ENCODE measurements around the gene LAMC1. TPM values are rescaled to one million over a fixed set of nuclear protein-coding genes. Genes with fewer than 3 reads are reported as not detected.

The LAMC1 gene
- total RNA-seq, 1 donor from 2014 or later = 0.39 TPM

DNA sequence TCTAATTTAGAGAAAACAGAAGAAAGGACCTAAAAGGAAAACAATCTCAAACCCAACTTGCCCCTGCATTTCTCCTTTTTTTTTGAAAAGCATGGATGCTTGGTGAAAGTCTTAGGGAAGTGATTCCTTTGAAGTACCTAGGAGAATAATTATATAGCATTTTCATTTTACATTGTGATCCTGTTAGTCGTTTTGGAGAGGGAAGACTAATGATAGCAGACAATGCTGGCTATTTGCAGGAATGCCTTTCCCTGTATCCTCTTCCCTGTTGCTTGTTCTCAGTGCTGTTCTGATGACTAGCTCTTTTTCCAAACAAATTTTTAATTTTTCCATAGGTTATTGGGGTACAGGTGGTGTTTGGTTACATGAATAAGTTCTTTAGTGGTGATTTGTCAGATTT is 53.9 kb downstream of the LAMC1 start:
- Mint-ChIP-seq H3K4me1 (ENCODE audit: low read depth) (no peaks in the 10 kb centered on the region), H3K9me3 (no peaks in the 10 kb centered on the region), H3K4me3 (ENCODE audit: low read depth) (no peak overlapping the region), H3K27ac (no peak overlapping the region), H3K27me3 (ENCODE audit: low read depth) (peaks cover 5% of the 10 kb centered on the region), H3K36me3 (ENCODE audit: low read depth) (no peaks in the 10 kb centered on the region)
- intact Hi-C loops (cut with micrococcal nuclease) = no loop called here
- DNase-seq (ENCODE audit: low spot score) = no peak

DNA sequence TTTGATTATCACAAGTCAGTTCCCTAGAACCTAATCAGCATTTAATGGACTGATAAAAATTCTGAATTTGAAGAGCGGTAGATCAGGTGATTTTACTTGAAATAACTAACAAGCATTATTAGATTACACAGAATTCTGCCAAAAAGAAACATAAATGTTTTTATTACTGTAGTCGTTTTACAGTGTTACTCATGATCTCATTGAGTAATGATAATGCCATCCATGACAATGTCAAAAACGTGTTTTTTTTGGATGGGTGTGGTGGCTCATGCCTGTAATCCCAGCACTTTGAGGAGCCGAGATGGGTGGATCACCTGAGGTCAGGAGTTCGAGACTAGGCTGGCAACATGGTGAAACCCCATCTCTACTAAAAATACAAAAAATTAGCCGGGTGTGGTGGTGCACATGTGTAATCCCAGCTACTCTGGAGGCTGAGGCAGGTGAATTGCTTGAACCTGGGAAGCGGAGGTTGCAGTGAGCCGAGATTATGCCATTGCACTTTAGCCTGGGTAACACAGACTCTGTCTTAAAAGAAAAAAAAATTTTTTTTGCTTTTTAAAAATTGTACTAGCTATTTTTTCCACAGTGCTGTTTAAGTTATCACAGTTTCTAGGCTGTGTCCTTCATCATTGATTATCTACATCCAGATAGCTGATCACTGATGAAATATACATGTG is 56.6 kb downstream of the LAMC1 start:
- Mint-ChIP-seq H3K9me3 (no peaks in the 10 kb centered on the region), H3K4me3 (ENCODE audit: low read depth) (no peak overlapping the region), H3K27ac (no peak overlapping the region), H3K36me3 (ENCODE audit: low read depth) (no peaks in the 10 kb centered on the region), H3K27me3 (ENCODE audit: low read depth) (peaks cover 5% of the 10 kb centered on the region), H3K4me1 (ENCODE audit: low read depth) (no peaks in the 10 kb centered on the region)
- DNase-seq (ENCODE audit: low spot score) = no peak
- intact Hi-C loops (cut with micrococcal nuclease) = no loop called here

DNA sequence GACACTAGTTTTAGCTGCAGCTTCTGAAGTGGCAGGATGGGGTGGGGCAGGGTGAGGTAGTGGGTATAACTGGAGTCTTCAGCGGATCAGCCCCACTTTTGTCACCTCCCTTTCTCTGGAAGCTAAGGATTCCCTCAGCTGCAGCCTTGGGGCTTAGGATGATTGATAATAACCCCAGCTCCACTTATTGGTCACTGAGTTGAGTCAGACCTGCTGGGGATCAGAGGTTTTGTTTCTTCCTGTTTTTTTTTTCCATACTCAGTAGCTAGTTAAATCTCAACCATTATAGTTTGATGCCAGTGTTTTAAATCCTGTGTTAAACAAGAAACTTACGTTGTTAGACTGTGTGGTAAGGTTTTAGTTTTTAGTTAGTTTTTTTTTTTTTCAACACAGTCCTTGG is 57.2 kb downstream of the LAMC1 start:
- no peaks in the 10 kb centered on the region for H3K36me3 Mint-ChIP-seq (ENCODE audit: low read depth)

DNA sequence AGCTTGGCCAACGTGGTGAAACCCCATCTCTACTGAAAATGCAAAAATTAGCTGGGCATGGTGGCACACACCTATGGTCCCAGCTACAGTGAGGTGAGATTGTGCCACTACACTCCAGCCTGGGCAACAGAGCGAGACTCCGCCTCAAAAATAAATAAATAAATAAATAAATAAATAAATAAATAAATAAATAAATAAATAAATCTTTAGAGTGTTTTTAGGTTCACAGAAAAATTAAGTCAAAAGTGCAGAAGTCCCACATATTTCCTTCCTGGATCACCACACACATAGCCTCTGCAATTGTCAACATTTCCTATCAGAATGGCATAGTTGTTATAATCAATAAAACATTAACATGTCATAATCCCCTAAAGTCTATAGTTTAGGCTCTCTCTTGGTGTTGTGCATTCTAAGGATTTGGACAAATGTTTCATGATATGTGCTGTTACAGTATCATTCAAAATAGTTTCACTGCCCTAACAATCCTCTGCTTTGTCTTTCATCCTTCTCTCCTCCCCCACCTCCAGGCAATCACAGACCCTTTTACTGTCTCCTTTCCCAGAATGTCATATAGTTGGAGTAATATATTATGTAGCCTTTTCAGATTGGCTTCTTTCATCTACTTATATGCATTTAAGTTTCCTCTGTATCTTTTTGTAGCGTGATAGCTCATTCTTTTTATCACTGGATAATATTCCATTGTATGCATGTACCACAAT is 58.3 kb downstream of the LAMC1 start:
- intact Hi-C loops (cut with micrococcal nuclease) = no loop called here
- H3K36me3 Mint-ChIP-seq (ENCODE audit: low read depth) = no peaks in the 10 kb centered on the region
- no peak for DNase-seq (ENCODE audit: low spot score)
- no peaks in the 10 kb centered on the region for H3K9me3 Mint-ChIP-seq
- peaks cover 2% of the 10 kb centered on the region for H3K27me3 Mint-ChIP-seq (ENCODE audit: low read depth)
- no peaks in the 10 kb centered on the region for H3K4me1 Mint-ChIP-seq (ENCODE audit: low read depth)
- no peak overlapping the region for H3K4me3 Mint-ChIP-seq (ENCODE audit: low read depth)
- H3K27ac Mint-ChIP-seq = no peak overlapping the region

More for the DNA sequence above, 57.2 kb downstream of the LAMC1 start:
- H3K4me1 Mint-ChIP-seq (ENCODE audit: low read depth) = no peaks in the 10 kb centered on the region
- peaks cover 5% of the 10 kb centered on the region for H3K27me3 Mint-ChIP-seq (ENCODE audit: low read depth)
- H3K27ac Mint-ChIP-seq = no peak overlapping the region
- intact Hi-C loops (cut with micrococcal nuclease) = no loop called here
- H3K9me3 Mint-ChIP-seq = no peaks in the 10 kb centered on the region
- no peak overlapping the region for H3K4me3 Mint-ChIP-seq (ENCODE audit: low read depth)
- no peak for DNase-seq (ENCODE audit: low spot score)

DNA sequence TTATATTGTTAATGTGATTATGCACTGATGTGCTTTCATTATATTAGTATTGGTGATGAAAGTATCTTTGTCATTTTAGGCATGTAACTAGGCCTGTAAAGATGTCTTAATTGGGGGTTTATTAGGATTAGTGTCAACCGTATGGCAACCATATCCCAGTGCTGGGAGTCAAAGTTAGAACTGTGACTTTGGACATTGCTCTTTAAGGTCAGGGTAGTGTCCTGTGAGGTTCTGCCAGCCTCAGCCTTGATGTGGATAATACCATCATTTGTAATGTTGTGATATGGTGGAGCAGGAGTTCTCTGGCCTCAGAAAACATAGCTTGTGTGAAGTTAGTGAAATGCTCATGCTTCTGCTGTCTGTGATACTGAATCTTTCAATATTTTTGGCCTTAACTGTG is 59.4 kb downstream of the LAMC1 start:
- DNase-seq (ENCODE audit: low spot score) = no peak
- Mint-ChIP-seq H3K27me3 (ENCODE audit: low read depth) (no peaks in the 10 kb centered on the region), H3K4me1 (ENCODE audit: low read depth) (no peaks in the 10 kb centered on the region), H3K36me3 (ENCODE audit: low read depth) (no peaks in the 10 kb centered on the region), H3K9me3 (no peaks in the 10 kb centered on the region), H3K27ac (no peak overlapping the region), H3K4me3 (ENCODE audit: low read depth) (no peak overlapping the region)
- intact Hi-C loops (cut with micrococcal nuclease) = no loop called here

DNA sequence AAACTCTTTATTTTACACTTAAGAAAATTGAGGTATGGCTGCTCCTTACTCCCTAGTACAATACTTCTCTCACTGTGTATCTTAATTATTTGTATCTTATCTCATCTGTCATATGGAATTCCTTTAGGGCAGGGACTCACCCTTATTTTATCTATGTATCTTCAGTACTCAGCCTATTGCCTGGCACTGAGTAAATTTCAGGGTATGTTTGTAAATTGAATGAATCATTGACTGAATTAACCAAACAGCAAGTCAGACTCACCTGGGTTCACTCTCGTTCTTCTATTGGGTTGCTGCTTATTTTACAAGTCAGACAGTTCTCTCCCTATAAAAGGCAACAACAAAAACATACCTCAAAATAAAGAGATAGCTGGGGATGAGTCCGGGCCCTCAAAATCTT is 63.8 kb downstream of the LAMC1 start:
- no peak for DNase-seq (ENCODE audit: low spot score)
- Mint-ChIP-seq H3K9me3 (no peaks in the 10 kb centered on the region), H3K36me3 (ENCODE audit: low read depth) (no peaks in the 10 kb centered on the region), H3K27ac (no peak overlapping the region), H3K27me3 (ENCODE audit: low read depth) (peaks cover 2% of the 10 kb centered on the region), H3K4me3 (ENCODE audit: low read depth) (no peak overlapping the region), H3K4me1 (ENCODE audit: low read depth) (no peaks in the 10 kb centered on the region)
- intact Hi-C loops (cut with micrococcal nuclease) = no loop called here

DNA sequence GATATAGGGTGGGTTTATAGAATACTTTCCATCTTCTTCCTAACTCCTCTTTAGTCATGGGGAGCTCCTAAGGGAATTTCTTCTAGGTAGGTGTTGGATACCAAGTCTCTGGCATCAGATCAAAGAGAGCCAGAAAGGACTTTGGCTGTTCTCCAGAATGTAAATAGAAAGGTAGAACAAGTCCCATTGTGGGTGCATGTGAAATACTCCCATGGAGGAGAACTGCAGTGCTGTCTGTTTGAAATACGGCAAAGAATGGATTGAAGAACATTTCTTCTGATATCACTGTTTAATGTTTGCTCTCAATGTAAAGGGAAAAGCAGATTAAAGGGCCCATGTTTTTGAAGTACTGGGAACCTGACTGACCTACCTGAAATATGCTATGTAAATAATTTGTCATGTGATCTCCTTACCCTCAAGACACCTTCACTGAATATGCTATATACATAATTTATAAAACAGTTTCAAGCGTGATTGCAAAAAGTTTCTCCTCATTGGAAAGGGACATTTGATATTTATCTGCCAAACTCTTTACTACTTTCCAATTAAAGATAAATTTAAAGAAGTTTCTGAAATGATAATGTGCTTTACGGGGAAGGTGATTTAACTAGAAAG is 65.9 kb downstream of the LAMC1 start:
- H3K36me3 Mint-ChIP-seq (ENCODE audit: low read depth) = no peaks in the 10 kb centered on the region
- H3K27ac Mint-ChIP-seq = no peak overlapping the region
- no peak for DNase-seq (ENCODE audit: low spot score)
- intact Hi-C loops (cut with micrococcal nuclease) = no loop called here
- peaks cover 9% of the 10 kb centered on the region for H3K27me3 Mint-ChIP-seq (ENCODE audit: low read depth)
- H3K9me3 Mint-ChIP-seq = no peaks in the 10 kb centered on the region
- no peak overlapping the region for H3K4me3 Mint-ChIP-seq (ENCODE audit: low read depth)
- H3K4me1 Mint-ChIP-seq (ENCODE audit: low read depth) = no peaks in the 10 kb centered on the region

DNA sequence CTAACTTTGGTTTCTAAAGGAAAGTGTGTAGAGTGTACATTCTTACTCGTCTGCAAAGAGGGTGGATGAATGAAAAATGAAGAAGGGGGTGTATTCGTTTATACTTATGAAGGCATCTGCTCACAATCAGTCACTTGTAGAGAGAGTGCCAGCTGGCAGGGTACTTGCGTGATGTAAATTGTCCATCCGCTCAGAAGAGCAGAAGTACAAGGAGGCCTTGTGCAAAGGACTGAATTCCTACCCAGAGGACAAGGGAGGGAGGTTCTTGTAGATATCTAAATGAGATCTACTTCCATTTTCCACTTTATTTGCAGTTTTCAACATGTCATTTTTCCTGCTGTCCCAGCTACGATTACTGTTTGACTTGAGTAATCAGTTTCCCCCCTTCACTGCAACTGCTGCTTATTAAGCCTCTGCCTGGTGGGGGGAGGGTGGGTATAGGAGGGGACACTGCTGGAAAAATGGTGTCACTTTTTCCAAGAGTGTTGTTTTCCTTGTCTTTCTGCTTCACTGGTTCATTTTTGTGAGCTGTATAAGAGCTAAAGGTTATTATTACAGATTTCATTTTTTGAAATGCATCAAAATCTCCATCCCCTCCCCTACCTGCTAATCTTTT is 67.3 kb downstream of the LAMC1 start:
- no peak overlapping the region for H3K27ac Mint-ChIP-seq
- DNase-seq (ENCODE audit: low spot score) = no peak
- H3K4me1 Mint-ChIP-seq (ENCODE audit: low read depth) = no peaks in the 10 kb centered on the region
- peaks cover 11% of the 10 kb centered on the region for H3K27me3 Mint-ChIP-seq (ENCODE audit: low read depth)
- H3K9me3 Mint-ChIP-seq = no peaks in the 10 kb centered on the region
- no peak overlapping the region for H3K4me3 Mint-ChIP-seq (ENCODE audit: low read depth)
- no peaks in the 10 kb centered on the region for H3K36me3 Mint-ChIP-seq (ENCODE audit: low read depth)
- intact Hi-C loops (cut with micrococcal nuclease) = no loop called here

DNA sequence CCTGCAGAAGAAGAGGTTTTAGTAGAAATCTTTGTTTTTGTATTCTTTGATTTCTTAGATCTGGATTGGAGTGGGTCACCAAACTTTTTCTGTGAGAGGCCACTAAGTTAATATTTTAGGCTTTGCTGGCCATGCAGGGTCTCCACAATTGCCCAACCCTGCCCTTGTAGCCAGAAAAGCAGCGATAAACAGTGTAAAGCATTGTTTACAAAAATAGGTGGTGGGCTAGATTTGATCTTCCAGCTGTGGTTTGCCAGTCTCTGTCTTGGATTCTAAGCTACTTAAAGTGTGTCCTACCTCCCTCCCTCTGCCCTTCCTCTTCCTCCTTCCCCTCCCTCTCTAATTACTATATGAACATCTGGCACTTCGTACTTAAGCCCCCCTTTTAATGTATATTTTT is 68.0 kb downstream of the LAMC1 start:
- H3K27me3 Mint-ChIP-seq (ENCODE audit: low read depth) = peaks cover 11% of the 10 kb centered on the region
- intact Hi-C loops (cut with micrococcal nuclease) = no loop called here
- DNase-seq (ENCODE audit: low spot score) = no peak
- no peaks in the 10 kb centered on the region for H3K36me3 Mint-ChIP-seq (ENCODE audit: low read depth)
- no peaks in the 10 kb centered on the region for H3K4me1 Mint-ChIP-seq (ENCODE audit: low read depth)
- no peak overlapping the region for H3K27ac Mint-ChIP-seq
- no peaks in the 10 kb centered on the region for H3K9me3 Mint-ChIP-seq
- H3K4me3 Mint-ChIP-seq (ENCODE audit: low read depth) = no peak overlapping the region

DNA sequence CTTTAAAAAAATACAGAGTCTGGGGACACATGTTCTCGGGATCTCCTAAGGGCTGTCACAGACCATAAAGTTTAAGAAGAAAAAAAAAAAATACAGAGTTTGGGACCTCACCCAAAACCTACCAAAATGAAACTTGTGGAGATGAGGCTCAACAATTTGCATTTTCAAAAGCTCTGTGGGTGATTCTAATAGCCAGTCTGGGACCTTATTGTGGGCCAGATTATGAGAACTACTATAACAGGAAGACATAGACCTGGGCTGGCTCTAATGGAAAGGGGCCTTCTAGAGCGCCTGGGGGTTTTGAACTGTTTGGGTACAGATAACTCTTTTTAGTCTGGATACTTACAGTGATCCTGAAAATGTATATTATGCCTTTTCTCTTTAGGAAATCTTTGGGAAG is 69.1 kb downstream of the LAMC1 start:
- no peaks in the 10 kb centered on the region for H3K9me3 Mint-ChIP-seq
- H3K27me3 Mint-ChIP-seq (ENCODE audit: low read depth) = peaks cover 13% of the 10 kb centered on the region
- no peak overlapping the region for H3K27ac Mint-ChIP-seq
- no peak overlapping the region for H3K4me3 Mint-ChIP-seq (ENCODE audit: low read depth)
- intact Hi-C loops (cut with micrococcal nuclease) = no loop called here
- no peak for DNase-seq (ENCODE audit: low spot score)
- H3K4me1 Mint-ChIP-seq (ENCODE audit: low read depth) = no peaks in the 10 kb centered on the region
- H3K36me3 Mint-ChIP-seq (ENCODE audit: low read depth) = no peaks in the 10 kb centered on the region

DNA sequence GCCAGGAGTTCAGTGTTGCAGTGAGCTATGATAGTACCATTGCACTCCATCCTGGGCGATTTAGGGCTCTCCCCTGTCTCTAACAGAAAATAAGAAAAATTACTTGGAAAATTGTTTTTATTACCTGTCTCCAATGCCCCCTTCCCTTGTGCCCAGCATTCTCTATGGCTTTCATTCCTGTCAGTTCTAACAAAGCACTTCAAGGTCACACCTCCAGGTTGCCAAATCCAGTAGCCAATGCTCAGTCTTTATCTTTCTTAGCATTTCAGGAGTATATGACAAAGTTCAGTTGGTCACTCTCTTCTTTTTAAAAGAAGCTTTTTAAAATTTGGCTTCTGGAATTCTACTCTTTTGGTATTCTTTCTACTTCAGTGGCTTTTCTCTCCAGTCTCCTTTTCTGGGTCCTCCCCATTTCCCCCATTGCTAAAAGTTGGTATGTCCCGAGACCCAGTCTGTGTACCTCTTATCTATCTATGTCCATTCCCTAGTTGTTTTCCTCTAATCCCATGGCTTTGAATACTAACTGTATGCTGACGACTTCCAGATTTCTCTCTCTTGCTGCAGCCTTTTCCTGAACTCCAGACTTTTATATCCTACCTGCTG is 69.9 kb downstream of the LAMC1 start:
- Mint-ChIP-seq H3K4me3 (ENCODE audit: low read depth) (no peak overlapping the region), H3K27me3 (ENCODE audit: low read depth) (peaks cover 13% of the 10 kb centered on the region), H3K27ac (no peak overlapping the region), H3K9me3 (no peaks in the 10 kb centered on the region), H3K4me1 (ENCODE audit: low read depth) (no peaks in the 10 kb centered on the region), H3K36me3 (ENCODE audit: low read depth) (no peaks in the 10 kb centered on the region)
- intact Hi-C loops (cut with micrococcal nuclease) = no loop called here
- DNase-seq (ENCODE audit: low spot score) = no peak

DNA sequence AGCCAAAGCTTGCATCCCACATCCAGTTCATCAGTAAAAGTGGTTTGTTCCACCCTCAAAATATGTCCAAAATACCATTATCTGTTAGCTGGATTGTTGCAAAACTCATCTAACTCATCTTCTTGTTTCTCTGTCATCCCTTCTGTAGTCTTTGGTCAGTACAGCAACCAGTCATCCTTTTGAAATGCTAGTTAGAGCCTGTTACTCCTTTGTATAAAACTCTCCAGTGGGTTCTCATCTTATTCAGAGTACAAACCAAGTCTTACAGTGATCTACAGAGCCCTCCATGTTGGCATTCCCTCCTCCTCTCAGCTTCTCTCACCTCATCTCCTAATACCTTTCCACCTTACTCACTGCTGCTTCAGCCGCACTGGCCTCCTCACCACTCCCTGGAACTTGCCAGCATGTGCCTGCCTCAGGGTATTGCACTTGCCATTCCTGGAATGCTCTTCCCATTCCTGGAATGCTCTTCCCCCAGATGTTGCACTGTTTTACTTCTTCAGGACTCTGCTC is 70.6 kb downstream of the LAMC1 start:
- H3K27ac Mint-ChIP-seq = no peak overlapping the region
- H3K4me1 Mint-ChIP-seq (ENCODE audit: low read depth) = no peaks in the 10 kb centered on the region
- no peaks in the 10 kb centered on the region for H3K9me3 Mint-ChIP-seq
- intact Hi-C loops (cut with micrococcal nuclease) = no loop called here
- H3K27me3 Mint-ChIP-seq (ENCODE audit: low read depth) = peaks cover 11% of the 10 kb centered on the region
- no peaks in the 10 kb centered on the region for H3K36me3 Mint-ChIP-seq (ENCODE audit: low read depth)
- H3K4me3 Mint-ChIP-seq (ENCODE audit: low read depth) = no peak overlapping the region
- DNase-seq (ENCODE audit: low spot score) = no peak
